COLO668 (cell line): ENCODE data around the gene ATP11A.
A peak's percentile ranks its signal among the peaks of the same experiment; 100 is the strongest.
"Not testable (repeated sequence)": the region's sequence is repeated elsewhere in the genome, so short reads cannot be mapped to it uniquely, and the experiment has no call there.

Experiments
- DNase-seq: peaks from one replicate; lab custom pipeline; 2025; ENCODE audit not compliant: unreplicated experiment; lab: John Stamatoyannopoulos, UW

The ATP11A gene

GRCh38 chr13:112835796-112836195 is 146.0 kb downstream of the ATP11A start:
- DNase-seq, result no peak

- DNase-seq, result no peak
Observed at GRCh38 chr13:112836940-112837339, 147.1 kb downstream of the ATP11A start.

GRCh38 chr13:112837371-112838037 is 147.7 kb downstream of the ATP11A start:
- DNase-seq, result no peak

- DNase-seq, result no peak
Observed at GRCh38 chr13:112838038-112838841, 148.4 kb downstream of the ATP11A start.

GRCh38 chr13:112838842-112839117 is 148.9 kb downstream of the ATP11A start:
- no peak for DNase-seq

- DNase-seq, result no peak
Observed at GRCh38 chr13:112839356-112840105, 149.7 kb downstream of the ATP11A start.

GRCh38 chr13:112840472-112841302 is 150.8 kb downstream of the ATP11A start:
- DNase-seq, result no peak

- DNase-seq, result not testable (repeated sequence)
Observed at GRCh38 chr13:112841303-112842015, 151.6 kb downstream of the ATP11A start.

GRCh38 chr13:112842343-112842856 is 152.6 kb downstream of the ATP11A start:
- no peak for DNase-seq

- DNase-seq, result no peak
Observed at GRCh38 chr13:112842931-112843391, 153.1 kb downstream of the ATP11A start.

GRCh38 chr13:112843392-112844111 is 153.7 kb downstream of the ATP11A start:
- no peak for DNase-seq

GRCh38 chr13:112844411-112844810 is 154.6 kb downstream of the ATP11A start:
- DNase-seq, result no peak

GRCh38 chr13:112844879-112845278 is 155.0 kb downstream of the ATP11A start:
- DNase-seq, result no peak

- no peak for DNase-seq
Observed at GRCh38 chr13:112845511-112846144, 155.8 kb downstream of the ATP11A start.

- DNase-seq, result no peak
Observed at GRCh38 chr13:112846411-112847115, 156.7 kb downstream of the ATP11A start.

GRCh38 chr13:112849500-112849899 is 159.7 kb downstream of the ATP11A start:
- DNase-seq, result peak; percentile 100

- DNase-seq, result no peak
Observed at GRCh38 chr13:112850273-112850672, 160.4 kb downstream of the ATP11A start.
